ENCODE results near the gene GOLGA6L2. TPM values are rescaled to one million over a fixed set of nuclear protein-coding genes. Genes with fewer than 3 reads are reported as not detected.
"Not testable (repeated sequence)": the region's sequence is repeated elsewhere in the genome, so short reads cannot be mapped to it uniquely, and the experiment has no call there.

GOLGA6L2 gene
- total RNA-seq, 4 donors from 2014 or later: not detected

DNA sequence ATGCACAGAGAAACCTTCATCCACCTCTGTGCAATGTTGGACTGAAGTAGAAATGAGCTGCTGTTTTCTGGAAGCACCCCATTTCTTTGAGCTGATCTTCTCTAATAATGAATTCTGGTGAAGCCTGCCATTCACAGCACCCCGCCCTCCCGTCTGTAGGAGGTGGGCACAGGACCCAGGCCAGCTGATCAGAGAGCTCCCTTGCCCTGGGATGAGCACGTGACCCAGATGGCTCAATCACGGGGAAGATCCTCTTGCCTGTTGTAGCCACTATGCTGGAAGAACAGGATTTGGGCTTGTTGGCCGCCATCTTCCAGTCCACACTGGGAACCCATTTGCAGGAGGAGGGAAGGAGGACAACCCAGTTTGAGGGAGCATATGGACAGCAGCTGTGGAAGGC lies 44.5 kb downstream of the GOLGA6L2 start:
- Histone ChIP-seq H3K9me3 (no peaks in the 10 kb centered on the region), H3K4me3 (no peak overlapping the region), H3K4me1 (no peaks in the 10 kb centered on the region), H3K27ac (no peak overlapping the region), H3K36me3 (no peaks in the 10 kb centered on the region), H3K27me3 (no peaks in the 10 kb centered on the region)
- 79 to 86% methylated on average over 3 to 4 of the region's 5 CpGs for WGBS, 2 donors
- TF ChIP-seq CTCF (IDR thresholded peaks at IDR 0.05): no peak
- no peak for TF ChIP-seq POLR2A (IDR thresholded peaks at IDR 0.05)
- intact Hi-C loops (cut with DNase I): no loop called here
- no peak for DNase-seq

GRCh38 chr15:23402140-23402539 lies 44.9 kb downstream of the GOLGA6L2 start:
- Histone ChIP-seq H3K27me3 (no peaks in the 10 kb centered on the region), H3K36me3 (no peaks in the 10 kb centered on the region), H3K4me3 (no peak overlapping the region), H3K27ac (no peak overlapping the region), H3K9me3 (no peaks in the 10 kb centered on the region), H3K4me1 (no peaks in the 10 kb centered on the region)
- WGBS, 2 donors: 65 to 71% methylated on average over 2 of the region's 2 CpGs
- TF ChIP-seq CTCF (IDR thresholded peaks at IDR 0.05) (no peak), POLR2A (IDR thresholded peaks at IDR 0.05) (no peak)
- intact Hi-C loops (cut with DNase I): no loop called here
- DNase-seq: no peak

- Histone ChIP-seq H3K27ac (no peak overlapping the region), H3K4me3 (no peak overlapping the region), H3K36me3 (no peaks in the 10 kb centered on the region), H3K9me3 (no peaks in the 10 kb centered on the region), H3K27me3 (no peaks in the 10 kb centered on the region), H3K4me1 (no peaks in the 10 kb centered on the region)
- 71 to 90% methylated on average over 1 to 6 of the region's 8 CpGs for WGBS, 2 donors
- TF ChIP-seq POLR2A (IDR thresholded peaks at IDR 0.05) (no peak), CTCF (IDR thresholded peaks at IDR 0.05) (no peak)
- intact Hi-C loops (cut with DNase I): no loop called here
- DNase-seq: no peak
Measured at GRCh38 chr15:23401627-23402026, 45.4 kb downstream of the GOLGA6L2 start.

GRCh38 chr15:23399207-23399606 lies 47.8 kb downstream of the GOLGA6L2 start:
- H3K27me3 ChIP-seq; H3K27ac ChIP-seq; H3K36me3 ChIP-seq; H3K4me3 ChIP-seq; H3K4me1 ChIP-seq; DNase-seq; H3K9me3 ChIP-seq; intact Hi-C loops (cut with DNase I): not testable (repeated sequence)
- WGBS, 2 donors: 54 to 64% methylated on average over 3 to 4 of the region's 5 CpGs

GRCh38 chr15:23398357-23398756 lies 48.7 kb downstream of the GOLGA6L2 start:
- H3K36me3 ChIP-seq; intact Hi-C loops (cut with DNase I): not testable (repeated sequence)
- WGBS, 2 donors: 77 to 83% methylated on average over 1 to 4 of the region's 4 CpGs

DNA sequence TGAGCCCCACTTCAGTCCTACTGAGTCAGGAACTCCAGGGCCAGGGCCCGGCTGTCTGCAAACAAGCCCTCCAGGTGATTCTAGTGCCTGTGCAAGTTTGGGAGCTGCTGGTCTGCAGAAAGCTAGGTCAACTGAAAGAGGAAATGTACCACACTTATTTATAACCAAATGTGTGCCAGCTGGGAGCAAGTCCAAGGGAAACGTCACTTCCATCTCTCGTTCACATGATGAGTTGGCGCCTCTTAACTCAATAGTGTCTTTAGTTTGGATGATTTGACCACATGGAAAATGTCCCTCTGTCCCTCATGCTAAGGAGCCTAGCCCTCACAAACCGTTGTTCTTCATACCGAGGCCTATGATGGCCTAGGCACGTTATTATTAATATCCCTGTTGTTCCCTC lies 49.3 kb downstream of the GOLGA6L2 start:
- intact Hi-C loops (cut with DNase I): no loop called here
- no peak for DNase-seq
- no peak overlapping the region for H3K27ac ChIP-seq
- 70 to 74% methylated on average over 6 to 7 of the region's 7 CpGs for WGBS, 2 donors
- H3K4me3 ChIP-seq: no peak overlapping the region
- TF ChIP-seq POLR2A (IDR thresholded peaks at IDR 0.05) (no peak), CTCF (IDR thresholded peaks at IDR 0.05) (no peak)
- no peaks in the 10 kb centered on the region for H3K9me3 ChIP-seq
- no peaks in the 10 kb centered on the region for H3K4me1 ChIP-seq
- no peaks in the 10 kb centered on the region for H3K27me3 ChIP-seq
- no peaks in the 10 kb centered on the region for H3K36me3 ChIP-seq

More at GRCh38 chr15:23398357-23398756, 48.7 kb downstream of the GOLGA6L2 start:
- not testable (repeated sequence) for H3K27me3 ChIP-seq, H3K27ac ChIP-seq, DNase-seq, H3K9me3 ChIP-seq, H3K4me1 ChIP-seq, H3K4me3 ChIP-seq

Data from esophagus squamous epithelium (tissue), 5 donors.